ENCODE results near the gene BACE2. TPM values are rescaled to one million over a fixed set of nuclear protein-coding genes. Genes with fewer than 3 reads are reported as not detected.
"Not testable (repeated sequence)": the region's sequence is repeated elsewhere in the genome, so short reads cannot be mapped to it uniquely, and the experiment has no call there.

The BACE2 gene
- total RNA-seq, 1 experiment from 2014 or later: 40.8 TPM

GRCh38 chr21:41254090-41254700, 86.2 kb downstream of the BACE2 start:
- no peak for DNase-seq
- H3K79me2 ChIP-seq (ENCODE audit: low read depth): no peaks in the 10 kb centered on the region
- TF ChIP-seq EZH2 (IDR thresholded peaks at IDR 0.05; ENCODE audit: low read depth): no peak
- no peak for TF ChIP-seq CTCF (conservative IDR thresholded peaks at IDR 0.05)
- no peaks in the 10 kb centered on the region for H3K36me3 ChIP-seq (ENCODE audit: low read depth)
- no peaks in the 10 kb centered on the region for H3K9me3 ChIP-seq (ENCODE audit: insufficient read depth, low read depth)
- no peaks in the 10 kb centered on the region for H3K9me2 ChIP-seq (ENCODE audit: insufficient read depth)
- no peaks in the 10 kb centered on the region for H3K4me1 ChIP-seq (replicated peaks; ENCODE audit: insufficient read depth)
- intact Hi-C loops (cut with micrococcal nuclease; ENCODE audit: unreplicated experiment): loop anchor here (10.0 kb wide), 1 partner anchor 79 kb away; no protein-coding TSS in a partner anchor
- H3K4me2 ChIP-seq: no peak overlapping the region
- no peaks in the 10 kb centered on the region for H4K20me1 ChIP-seq (ENCODE audit: insufficient read depth)
- POLR2A ChIA-PET (ENCODE audit: unreplicated experiment): interaction anchor here (0.6 kb wide), 1 partner anchor 513 kb away, joined by 8 read pairs; the partner anchor contains the start of gene RIPK4
- no peak overlapping the region for H3K27ac ChIP-seq
- CTCF ChIA-PET: no interaction called here
- no peaks in the 10 kb centered on the region for H3F3A ChIP-seq (ENCODE audit: insufficient read depth, low read depth)
- H2AFZ ChIP-seq: no peak overlapping the region
- H3K27me3 ChIP-seq (ENCODE audit: insufficient read depth, low read depth): no peaks in the 10 kb centered on the region
- H3K4me3 ChIP-seq: no peak overlapping the region
- BruUV-seq (replicated peaks): no TSS peak

DNA sequence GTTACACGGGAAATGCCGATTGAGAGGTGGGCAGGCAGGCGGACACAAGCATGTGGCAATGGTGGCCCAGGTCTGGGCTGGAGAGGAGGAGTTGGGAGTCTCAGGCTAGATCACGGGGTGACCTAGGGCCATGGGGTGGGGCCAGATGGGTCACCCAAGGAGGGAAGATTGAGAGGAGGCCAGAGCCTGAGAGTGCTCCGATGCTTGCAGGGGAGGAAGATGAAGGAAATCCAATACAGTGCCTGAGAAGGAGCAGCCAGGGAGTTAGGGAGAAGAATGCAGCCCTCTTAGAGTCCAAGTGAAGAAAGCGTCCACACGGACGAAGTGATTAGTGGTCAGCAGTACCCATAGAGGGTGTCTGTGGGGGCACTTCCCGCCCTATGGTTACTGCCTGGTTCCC, 87.2 kb downstream of the BACE2 start:
- no peaks in the 10 kb centered on the region for H4K20me1 ChIP-seq (ENCODE audit: insufficient read depth)
- BruUV-seq (replicated peaks): no TSS peak
- no peaks in the 10 kb centered on the region for H3K36me3 ChIP-seq (ENCODE audit: low read depth)
- no peak overlapping the region for H2AFZ ChIP-seq
- H3K27me3 ChIP-seq (ENCODE audit: insufficient read depth, low read depth): no peaks in the 10 kb centered on the region
- ChIA-PET POLR2A (ENCODE audit: unreplicated experiment) (no interaction called here), CTCF (no interaction called here)
- H3K27ac ChIP-seq: no peak overlapping the region
- H3K9me2 ChIP-seq (ENCODE audit: insufficient read depth): no peaks in the 10 kb centered on the region
- no peaks in the 10 kb centered on the region for H3K9me3 ChIP-seq (ENCODE audit: insufficient read depth, low read depth)
- TF ChIP-seq CTCF (conservative IDR thresholded peaks at IDR 0.05): no peak
- TF ChIP-seq EZH2 (IDR thresholded peaks at IDR 0.05; ENCODE audit: low read depth): no peak
- no peak overlapping the region for H3K4me2 ChIP-seq
- no peaks in the 10 kb centered on the region for H3F3A ChIP-seq (ENCODE audit: insufficient read depth, low read depth)
- H3K4me1 ChIP-seq (replicated peaks; ENCODE audit: insufficient read depth): no peaks in the 10 kb centered on the region
- H3K4me3 ChIP-seq: no peak overlapping the region
- intact Hi-C loops (cut with micrococcal nuclease; ENCODE audit: unreplicated experiment): loop anchor here (10.0 kb wide), 1 partner anchor 80 kb away; no protein-coding TSS in a partner anchor
- no peaks in the 10 kb centered on the region for H3K79me2 ChIP-seq (ENCODE audit: low read depth)
- DNase-seq: no peak

DNA sequence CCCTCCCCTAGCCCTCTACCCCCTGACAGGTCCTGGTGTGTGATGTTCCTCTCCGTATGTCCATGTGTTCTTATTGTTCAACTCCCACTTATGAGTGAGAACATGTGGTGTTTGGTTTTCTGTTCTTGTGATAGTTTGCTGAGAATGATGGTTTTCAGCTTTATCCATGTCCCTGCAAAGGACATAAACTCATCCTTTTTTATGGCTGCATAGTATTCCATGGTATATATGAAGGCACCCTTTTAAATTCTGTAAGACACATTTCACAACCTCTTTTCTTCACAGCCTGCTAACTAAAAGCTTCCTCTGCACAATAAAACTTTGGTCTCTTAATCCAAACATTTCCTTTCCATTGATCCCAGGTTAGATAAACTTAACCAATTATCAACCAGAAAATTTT, 88.3 kb downstream of the BACE2 start:
- DNase-seq; POLR2A ChIA-PET (ENCODE audit: unreplicated experiment); H3K4me3 ChIP-seq; H3K9me3 ChIP-seq (ENCODE audit: insufficient read depth, low read depth); H3K9me2 ChIP-seq (ENCODE audit: insufficient read depth); H3K79me2 ChIP-seq (ENCODE audit: low read depth); H3K4me1 ChIP-seq (replicated peaks; ENCODE audit: insufficient read depth); H4K20me1 ChIP-seq (ENCODE audit: insufficient read depth); H3K27ac ChIP-seq; H2AFZ ChIP-seq; CTCF ChIA-PET; H3K27me3 ChIP-seq (ENCODE audit: insufficient read depth, low read depth); H3F3A ChIP-seq (ENCODE audit: insufficient read depth, low read depth); H3K4me2 ChIP-seq; BruUV-seq (replicated peaks); H3K36me3 ChIP-seq (ENCODE audit: low read depth): not testable (repeated sequence)
- intact Hi-C loops (cut with micrococcal nuclease; ENCODE audit: unreplicated experiment): loop anchor here (10.0 kb wide), 1 partner anchor 81 kb away; no protein-coding TSS in a partner anchor
